Effector memory CD8-positive, alpha-beta T cell (primary cell): ENCODE data around the gene DAZAP1.

Source experiments
- ATAC-seq: fragments of 150-1000 bp; cut with Tn5 transposase; replicated peaks from 2 replicates; pipeline ENCODE4 v1.10.0; 2021; ENCODE audit warnings: mild to moderate bottlenecking, moderate library complexity
- DNase-seq, 3 experiments: peaks; one replicate each; pipeline ENCODE4 v3.0.0; 2021
- H3K27ac Mint-ChIP-seq, 2 donors: one replicate each; pipeline ENCODE4 v1.8.0; 2022; ENCODE audit warnings: mild to moderate bottlenecking in 2 of 2, mixed read lengths in 2 of 2, moderate library complexity in 2 of 2
- H3K27me3 Mint-ChIP-seq, 2 donors: one replicate each; pipeline ENCODE4 v1.8.0; 2022; ENCODE audit warnings: mixed read lengths in 2 of 2
- H3K36me3 Mint-ChIP-seq: one replicate; pipeline ENCODE4 v1.8.0; 2022; ENCODE audit warnings: mild to moderate bottlenecking, moderate library complexity, mixed read lengths; ENCODE audit not compliant: insufficient read depth
- H3K4me1 Mint-ChIP-seq, 2 donors: one replicate each; pipeline ENCODE4 v1.8.0; 2022; ENCODE audit warnings: low read depth in 2 of 2, mixed read lengths in 2 of 2
- H3K4me3 Mint-ChIP-seq, 2 donors: one replicate each; pipeline ENCODE4 v1.8.0; 2022; ENCODE audit warnings: mild to moderate bottlenecking in 2 of 2, mixed read lengths in 2 of 2, moderate library complexity in 2 of 2
- H3K9me3 Mint-ChIP-seq, 2 donors: one replicate each; pipeline ENCODE4 v1.8.0; 2022; ENCODE audit warnings: mixed read lengths in 2 of 2

Gene DAZAP1

DNA sequence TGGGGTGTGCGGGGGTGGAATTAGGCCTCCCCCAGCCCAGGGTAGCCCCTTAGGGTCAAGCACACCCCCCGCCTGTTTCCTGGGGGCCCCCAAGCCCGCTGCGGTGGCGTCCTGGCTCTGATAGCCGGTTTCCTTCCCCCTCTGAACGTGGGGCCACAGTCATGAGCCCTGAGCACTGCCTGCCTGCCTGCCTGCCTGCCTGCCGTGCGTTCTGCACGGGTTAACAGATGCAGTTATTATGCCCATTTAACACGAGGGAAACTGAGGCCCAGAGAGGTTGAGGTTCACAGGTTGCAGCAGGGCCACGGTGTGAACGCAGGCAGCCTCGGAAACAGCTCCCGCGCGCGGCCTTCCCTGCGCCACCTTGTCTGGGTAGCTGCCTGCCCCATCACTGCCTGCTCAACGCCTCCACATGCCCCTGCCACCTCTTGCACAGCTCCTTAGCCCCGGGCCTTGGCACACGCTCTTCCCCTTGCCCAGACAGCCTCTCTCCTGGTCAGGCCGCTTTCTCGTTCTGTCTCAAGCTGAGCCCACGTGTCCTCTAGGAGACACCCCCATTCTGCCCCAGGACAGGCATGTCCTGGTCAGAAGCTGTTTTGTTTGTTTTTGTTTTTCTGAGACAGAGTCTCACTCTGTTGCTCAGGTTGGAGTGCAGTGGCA is 4.8 kb upstream of the DAZAP1 start:
- no peaks in the 10 kb centered on the region for H3K9me3 Mint-ChIP-seq
- peaks cover 5 to 9% of the 10 kb centered on the region in 2 donors for H3K4me1 Mint-ChIP-seq
- H3K27ac Mint-ChIP-seq, result no peak overlapping the region
- peak overlapping the region; percentile 58 to 67 for H3K4me3 Mint-ChIP-seq
- peaks cover 9% of the 10 kb centered on the region for H3K36me3 Mint-ChIP-seq
- H3K27me3 Mint-ChIP-seq, result peaks cover 6 to 14% of the 10 kb centered on the region in 2 donors
- DNase-seq (no peak), ATAC-seq (no peak)

- Mint-ChIP-seq H3K36me3 (peaks cover 46% of the 10 kb centered on the region), H3K4me3 (peak overlapping the region; percentile 71 to 75), H3K27me3 (peaks cover 6 to 14% of the 10 kb centered on the region in 2 donors), H3K9me3 (no peaks in the 10 kb centered on the region), H3K27ac (peak overlapping the region; percentile 41 to 44), H3K4me1 (peaks cover 38 to 40% of the 10 kb centered on the region in 2 donors)
- peak; percentile 72 for ATAC-seq
- DNase-seq, result peak; percentile 99 to 100 (median 99)
Measured at GRCh38 chr19:1406774-1407527, 435 bp upstream of the DAZAP1 start.

GRCh38 chr19:1408300-1409203 is 1.2 kb downstream of the DAZAP1 start:
- peaks cover 56% of the 10 kb centered on the region for H3K36me3 Mint-ChIP-seq
- peaks cover 0 to 1% of the 10 kb centered on the region in 2 donors for H3K27me3 Mint-ChIP-seq
- DNase-seq, result peak; percentile 57 to 68 (median 64)
- H3K4me3 Mint-ChIP-seq, result peak overlapping the region; percentile 91 to 98
- H3K27ac Mint-ChIP-seq, result peak overlapping the region; percentile 89 to 96
- H3K9me3 Mint-ChIP-seq, result no peaks in the 10 kb centered on the region
- peaks cover 46 to 52% of the 10 kb centered on the region in 2 donors for H3K4me1 Mint-ChIP-seq
- peak; percentile 34 for ATAC-seq

- Mint-ChIP-seq H3K36me3 (peaks cover 58% of the 10 kb centered on the region), H3K4me3 (peak overlapping the region; percentile 91 to 98), H3K27ac (peak overlapping the region; percentile 89 to 96), H3K27me3 (no peaks in the 10 kb centered on the region), H3K9me3 (no peaks in the 10 kb centered on the region), H3K4me1 (peaks cover 47 to 56% of the 10 kb centered on the region in 2 donors)
- DNase-seq, result no peak
- ATAC-seq, result no peak
Measured at GRCh38 chr19:1409204-1410005, 2.0 kb downstream of the DAZAP1 start.

GRCh38 chr19:1410136-1410786 is 2.9 kb downstream of the DAZAP1 start:
- H3K27ac Mint-ChIP-seq, result peak overlapping the region; percentile 89 to 96
- DNase-seq, result no peak

GRCh38 chr19:1410789-1411188 is 3.4 kb downstream of the DAZAP1 start:
- peaks cover 56 to 67% of the 10 kb centered on the region in 2 donors for H3K4me1 Mint-ChIP-seq
- no peaks in the 10 kb centered on the region for H3K9me3 Mint-ChIP-seq

More at GRCh38 chr19:1410136-1410786, 2.9 kb downstream of the DAZAP1 start:
- Mint-ChIP-seq H3K9me3 (no peaks in the 10 kb centered on the region), H3K36me3 (peaks cover 63% of the 10 kb centered on the region), H3K4me3 (peak overlapping the region; percentile 91 to 98), H3K27me3 (no peaks in the 10 kb centered on the region), H3K4me1 (peaks cover 52 to 62% of the 10 kb centered on the region in 2 donors)
- no peak for ATAC-seq

DNA sequence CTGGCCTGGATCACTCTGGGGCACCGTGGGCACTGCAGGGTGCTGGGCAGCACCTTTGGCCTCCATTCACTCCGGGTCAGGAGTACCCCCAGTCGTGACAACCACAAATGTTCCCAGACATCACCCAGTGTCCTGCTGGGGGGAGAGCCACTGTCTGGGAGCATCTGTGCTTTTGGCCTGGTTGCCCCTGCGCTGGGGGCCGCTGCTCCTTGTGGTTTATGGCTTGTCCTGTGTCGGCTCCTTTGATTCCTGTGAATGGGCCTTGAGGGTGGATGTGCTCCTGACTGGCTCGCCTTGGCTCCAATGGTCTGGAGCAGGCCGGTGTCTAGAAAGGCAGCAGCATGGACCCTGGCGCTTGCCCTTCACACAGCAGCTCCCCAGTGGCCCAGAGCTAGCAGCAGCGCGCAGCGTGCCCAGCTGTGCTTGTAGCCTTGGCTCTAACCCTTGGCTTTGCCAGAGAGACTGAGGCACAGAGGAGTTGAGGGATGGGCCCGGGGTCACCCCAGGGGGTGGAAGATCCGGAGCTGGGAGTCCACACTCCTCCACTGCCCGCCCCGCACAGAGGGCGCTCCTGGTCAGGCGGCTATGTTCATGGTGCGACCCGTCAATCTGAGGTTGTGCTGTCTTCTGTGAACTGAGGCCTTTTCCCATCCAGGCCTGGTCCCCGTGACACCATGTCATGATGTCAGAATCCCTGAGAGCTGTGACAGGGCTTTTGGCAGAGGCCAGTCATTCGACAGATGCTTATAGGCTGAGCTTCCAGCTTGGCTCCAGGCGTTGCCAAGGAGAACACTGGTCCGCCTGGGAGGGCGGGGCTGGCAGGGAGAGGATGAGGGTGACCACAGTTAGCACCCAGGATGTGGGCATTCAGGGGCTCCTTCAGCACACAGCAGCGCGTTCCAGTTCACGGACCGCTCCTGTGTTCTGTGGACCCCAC is 4.1 kb downstream of the DAZAP1 start:
- ATAC-seq, result peak; percentile 35
- Mint-ChIP-seq H3K4me1 (peaks cover 60 to 69% of the 10 kb centered on the region in 2 donors), H3K4me3 (peak overlapping the region; percentile 91 to 98), H3K27ac (peak overlapping the region; percentile 89 to 96), H3K9me3 (no peaks in the 10 kb centered on the region), H3K27me3 (no peaks in the 10 kb centered on the region), H3K36me3 (peaks cover 72% of the 10 kb centered on the region)
- DNase-seq, result peak; percentile 46 to 67 (median 67)

More at GRCh38 chr19:1410789-1411188, 3.4 kb downstream of the DAZAP1 start:
- Mint-ChIP-seq H3K4me3 (peak overlapping the region; percentile 91 to 98), H3K36me3 (peaks cover 68% of the 10 kb centered on the region), H3K27ac (peak overlapping the region; percentile 89 to 96), H3K27me3 (no peaks in the 10 kb centered on the region)
- ATAC-seq (no peak), DNase-seq (no peak)

DNA sequence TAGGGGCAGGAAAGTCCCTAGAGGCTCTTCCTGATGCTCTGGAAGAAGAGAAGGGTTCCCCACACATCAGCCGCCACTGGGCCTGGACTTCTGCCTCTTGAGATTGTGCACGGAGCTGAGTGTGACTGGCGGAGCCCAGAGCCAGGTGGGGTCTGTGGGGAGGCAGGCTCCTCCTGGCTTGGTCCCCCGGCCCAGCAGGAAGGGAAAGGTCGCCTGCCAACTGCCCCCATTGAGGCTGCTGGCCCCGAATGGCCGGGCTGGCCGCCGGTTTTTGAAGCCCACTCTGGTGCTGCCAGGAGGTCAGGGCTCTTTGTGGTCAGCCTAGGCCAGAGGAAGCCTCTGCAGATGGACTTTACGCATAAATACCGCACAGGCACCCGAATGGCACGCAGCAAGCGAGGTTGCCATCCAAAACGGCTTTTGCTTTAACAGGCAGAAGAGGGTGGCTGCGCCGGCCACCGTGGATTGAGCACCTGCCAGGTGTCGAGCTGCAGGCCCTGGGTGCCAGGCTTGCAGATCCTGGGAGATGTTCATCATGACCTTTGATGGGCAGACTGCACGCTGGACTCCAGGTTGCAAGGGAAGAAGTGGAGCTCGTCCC is 5.0 kb downstream of the DAZAP1 start:
- Mint-ChIP-seq H3K27me3 (no peaks in the 10 kb centered on the region), H3K4me1 (peaks cover 64 to 72% of the 10 kb centered on the region in 2 donors), H3K4me3 (peak overlapping the region; percentile 91 to 98), H3K36me3 (peaks cover 72% of the 10 kb centered on the region), H3K27ac (peak overlapping the region; percentile 89 to 94), H3K9me3 (no peaks in the 10 kb centered on the region)
- ATAC-seq (no peak), DNase-seq (no peak)

DNA sequence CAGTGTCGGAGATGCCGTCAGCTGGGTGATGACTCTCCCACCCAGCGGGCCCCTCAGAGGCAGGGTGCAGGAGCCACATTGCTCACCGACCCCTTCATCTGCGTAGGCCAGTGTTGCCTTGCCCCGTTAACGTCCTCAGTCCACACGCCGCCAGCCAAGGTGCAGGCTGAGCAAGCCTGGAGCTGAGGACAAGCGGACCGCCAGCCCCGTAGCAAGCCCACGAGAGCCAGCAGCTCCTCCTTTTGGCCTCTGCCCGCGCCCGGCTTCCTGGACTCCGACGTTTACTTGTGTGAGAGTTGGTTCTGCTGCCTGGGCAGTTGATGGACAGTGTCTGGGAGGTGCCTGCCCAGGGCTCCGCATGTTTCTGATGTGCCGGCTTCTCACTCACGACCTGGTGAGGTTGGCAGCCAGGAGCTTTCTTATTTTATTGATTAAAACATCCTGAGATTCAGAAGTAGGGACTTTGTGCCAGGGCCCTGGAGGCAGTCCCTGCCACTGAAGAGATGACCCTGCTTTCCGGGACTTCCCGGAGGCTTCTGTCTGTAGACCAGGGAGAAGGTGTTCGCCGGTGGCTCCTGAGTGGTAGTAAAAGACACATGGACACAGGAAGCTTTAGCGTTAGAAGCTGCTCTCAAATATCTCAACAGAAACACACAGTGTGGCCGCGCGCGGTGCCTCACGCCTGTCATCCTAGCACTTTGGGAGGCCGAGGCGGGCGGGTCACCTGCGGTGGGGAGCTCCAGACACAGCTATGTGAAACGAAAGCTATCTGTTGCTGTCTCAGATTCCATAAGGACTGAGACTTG is 5.8 kb downstream of the DAZAP1 start:
- peak overlapping the region; percentile 54 to 98 for H3K4me3 Mint-ChIP-seq
- peak overlapping the region in 1 of 2 donors; percentile 88 for H3K27ac Mint-ChIP-seq
- ATAC-seq, result no peak
- no peaks in the 10 kb centered on the region for H3K27me3 Mint-ChIP-seq
- H3K4me1 Mint-ChIP-seq, result peaks cover 69 to 74% of the 10 kb centered on the region in 2 donors
- H3K36me3 Mint-ChIP-seq, result peaks cover 76% of the 10 kb centered on the region
- H3K9me3 Mint-ChIP-seq, result no peaks in the 10 kb centered on the region
- DNase-seq, result no peak

GRCh38 chr19:1416014-1416841 is 8.8 kb downstream of the DAZAP1 start:
- H3K36me3 Mint-ChIP-seq, result peaks cover 81% of the 10 kb centered on the region
- H3K9me3 Mint-ChIP-seq, result no peaks in the 10 kb centered on the region
- DNase-seq (no peak), ATAC-seq (no peak)
- no peaks in the 10 kb centered on the region for H3K27me3 Mint-ChIP-seq
- peaks cover 44 to 49% of the 10 kb centered on the region in 2 donors for H3K4me1 Mint-ChIP-seq
- peak overlapping the region; percentile 59 to 74 for H3K4me3 Mint-ChIP-seq
- peak overlapping the region; percentile 79 to 88 for H3K27ac Mint-ChIP-seq
